BE2C (cell line): Measurements from ENCODE around the gene PPP1R3E.

Experiments
- DNase-seq: peaks from one replicate; pipeline ENCODE4 v3.0.0-alpha.2; 2020
- H3K27me3 ChIP-seq: fragments of 250-450 bp; sonication (Bioruptor Pico); 2 replicates; pipeline ENCODE4 v1.5.1; 2020; ENCODE audit warnings: mild to moderate bottlenecking
- H3K36me3 ChIP-seq: fragments of 250-450 bp; sonication (Bioruptor Pico); 2 replicates; pipeline ENCODE4 v1.5.1; 2020; ENCODE audit warnings: mild to moderate bottlenecking
- H3K4me1 ChIP-seq: fragments of 250-450 bp; sonication (Bioruptor Pico); 2 replicates; pipeline ENCODE4 v1.5.1; 2020
- H3K4me3 ChIP-seq: 2 replicates; pipeline ENCODE4 v1.5.1; 2011; ENCODE audit warnings: low read depth, low read length
- H3K9me3 ChIP-seq: fragments of 250-450 bp; sonication (Bioruptor Pico); 2 replicates; pipeline ENCODE4 v1.5.1; 2020
- TF ChIP-seq, protein P1 (sequence below): IDR thresholded peaks from 2 replicates; pipeline ENCODE4 v1.5.1; 2012; ENCODE audit warnings: mild to moderate bottlenecking, low read depth, low read length

Gene PPP1R3E

DNA sequence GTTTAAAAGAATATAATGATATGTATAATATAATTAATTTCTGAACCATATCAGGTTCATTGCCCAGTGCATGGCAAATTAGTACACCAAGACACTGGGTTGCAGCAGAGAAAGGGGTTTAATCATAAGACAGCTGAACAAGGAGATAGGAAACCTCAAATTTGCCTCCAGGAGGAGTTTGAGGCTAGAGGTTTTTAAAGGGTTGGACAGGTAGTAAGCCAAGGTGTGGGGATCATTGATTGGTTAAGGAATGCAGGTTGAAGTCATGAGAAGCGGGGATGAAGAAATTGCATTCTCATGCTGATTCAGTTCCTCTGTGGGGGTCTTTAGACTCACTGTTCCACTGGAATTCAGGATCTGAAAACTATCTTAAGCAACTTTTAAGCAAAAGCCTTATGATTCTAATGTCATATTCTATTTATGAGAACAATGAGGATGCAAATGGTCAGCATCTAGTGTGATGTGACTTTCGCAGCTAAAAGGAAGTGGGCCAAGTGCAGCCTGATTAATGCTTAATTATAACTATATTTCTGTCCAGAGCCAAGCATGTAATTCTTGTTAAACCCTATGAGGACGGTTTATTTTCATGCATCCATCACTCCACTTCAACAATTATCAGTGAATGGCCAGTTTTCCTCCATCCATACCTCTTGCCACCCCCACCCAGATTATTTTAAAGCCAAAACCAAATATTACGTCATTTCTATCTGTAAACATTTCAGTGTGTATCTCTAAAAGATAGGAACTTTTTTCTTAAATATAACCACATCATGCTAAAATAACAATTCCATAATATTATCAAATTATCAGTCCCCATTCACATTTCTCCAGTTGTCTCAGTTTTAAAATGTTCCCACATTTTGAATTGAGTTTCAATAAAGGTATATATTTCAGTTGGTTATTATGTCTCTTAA, 50.0 kb downstream of the PPP1R3E start:
- H3K27me3 ChIP-seq, result peaks cover 68% of the 10 kb centered on the region
- H3K4me3 ChIP-seq, result no peak overlapping the region
- TF ChIP-seq, protein P1, sequence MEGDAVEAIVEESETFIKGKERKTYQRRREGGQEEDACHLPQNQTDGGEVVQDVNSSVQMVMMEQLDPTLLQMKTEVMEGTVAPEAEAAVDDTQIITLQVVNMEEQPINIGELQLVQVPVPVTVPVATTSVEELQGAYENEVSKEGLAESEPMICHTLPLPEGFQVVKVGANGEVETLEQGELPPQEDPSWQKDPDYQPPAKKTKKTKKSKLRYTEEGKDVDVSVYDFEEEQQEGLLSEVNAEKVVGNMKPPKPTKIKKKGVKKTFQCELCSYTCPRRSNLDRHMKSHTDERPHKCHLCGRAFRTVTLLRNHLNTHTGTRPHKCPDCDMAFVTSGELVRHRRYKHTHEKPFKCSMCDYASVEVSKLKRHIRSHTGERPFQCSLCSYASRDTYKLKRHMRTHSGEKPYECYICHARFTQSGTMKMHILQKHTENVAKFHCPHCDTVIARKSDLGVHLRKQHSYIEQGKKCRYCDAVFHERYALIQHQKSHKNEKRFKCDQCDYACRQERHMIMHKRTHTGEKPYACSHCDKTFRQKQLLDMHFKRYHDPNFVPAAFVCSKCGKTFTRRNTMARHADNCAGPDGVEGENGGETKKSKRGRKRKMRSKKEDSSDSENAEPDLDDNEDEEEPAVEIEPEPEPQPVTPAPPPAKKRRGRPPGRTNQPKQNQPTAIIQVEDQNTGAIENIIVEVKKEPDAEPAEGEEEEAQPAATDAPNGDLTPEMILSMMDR, result no peak
- H3K4me1 ChIP-seq, result no peaks in the 10 kb centered on the region
- no peak for DNase-seq
- H3K9me3 ChIP-seq, result no peaks in the 10 kb centered on the region
- H3K36me3 ChIP-seq, result no peaks in the 10 kb centered on the region

DNA sequence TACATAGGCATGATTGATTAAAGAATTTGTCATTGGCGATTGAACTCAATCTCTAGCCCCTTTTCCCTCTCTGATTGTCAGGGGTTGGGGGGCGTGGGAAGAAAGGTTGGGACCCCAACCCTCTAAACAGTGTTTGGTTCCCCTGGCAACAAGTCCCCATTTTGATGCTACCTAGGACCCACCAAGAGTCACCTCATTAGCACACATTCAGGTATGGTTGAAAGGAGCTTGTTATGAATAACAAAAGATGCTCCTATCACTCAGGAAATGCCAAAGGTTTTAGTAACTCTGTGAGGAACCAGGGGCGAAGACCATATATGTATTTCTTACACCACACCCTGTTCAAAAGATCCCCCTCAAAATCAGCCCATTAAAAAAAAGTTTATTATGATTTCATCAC, 50.7 kb downstream of the PPP1R3E start:
- no peaks in the 10 kb centered on the region for H3K9me3 ChIP-seq
- TF ChIP-seq, protein P1, result no peak
- H3K4me3 ChIP-seq, result no peak overlapping the region
- no peaks in the 10 kb centered on the region for H3K36me3 ChIP-seq
- DNase-seq, result no peak
- H3K27me3 ChIP-seq, result peaks cover 66% of the 10 kb centered on the region
- H3K4me1 ChIP-seq, result no peaks in the 10 kb centered on the region

DNA sequence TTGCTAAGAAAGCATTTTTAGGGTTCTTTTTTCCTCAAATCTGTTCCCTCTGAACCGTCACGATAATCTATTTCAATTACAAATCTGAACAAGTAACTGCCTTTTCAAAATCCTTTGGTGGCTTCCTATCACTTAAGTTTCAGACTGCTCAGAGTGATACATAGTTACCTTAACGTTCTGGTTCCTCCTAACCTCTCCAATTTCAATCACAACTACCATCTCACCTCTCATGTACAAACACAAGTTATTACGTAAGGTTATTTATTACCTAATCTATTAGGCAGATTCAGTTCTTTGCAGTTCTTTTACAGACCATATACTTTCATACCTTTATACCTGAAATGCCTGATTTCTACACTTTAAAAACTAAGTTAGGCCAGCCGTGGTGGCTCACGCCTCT, 52.8 kb downstream of the PPP1R3E start:
- H3K27me3 ChIP-seq, result peaks cover 66% of the 10 kb centered on the region
- no peak overlapping the region for H3K4me3 ChIP-seq
- H3K9me3 ChIP-seq, result no peaks in the 10 kb centered on the region
- H3K4me1 ChIP-seq, result no peaks in the 10 kb centered on the region
- no peak for DNase-seq
- H3K36me3 ChIP-seq, result no peaks in the 10 kb centered on the region
- TF ChIP-seq, protein P1, result no peak

DNA sequence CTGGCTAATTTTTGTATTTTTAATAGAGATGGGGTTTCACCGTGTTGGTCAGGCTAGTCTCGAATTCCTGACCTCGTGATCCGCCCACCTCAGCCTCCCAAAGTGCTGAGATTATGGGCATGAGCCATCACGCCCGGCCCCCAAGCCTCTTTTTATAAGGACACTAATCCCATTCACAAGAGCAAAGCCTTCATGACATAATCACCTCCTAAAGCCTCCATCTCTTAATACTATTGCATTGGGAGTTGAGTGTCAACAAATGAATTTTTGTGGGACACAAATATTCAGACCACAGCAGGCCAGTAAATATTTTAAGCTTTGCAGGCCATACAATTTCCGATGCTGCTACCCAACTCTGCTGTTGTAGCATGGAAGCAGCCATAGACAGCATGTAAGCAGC, 54.1 kb downstream of the PPP1R3E start:
- H3K36me3 ChIP-seq, result no peaks in the 10 kb centered on the region
- H3K27me3 ChIP-seq, result peaks cover 73% of the 10 kb centered on the region
- TF ChIP-seq, protein P1, result no peak
- H3K4me3 ChIP-seq, result no peak overlapping the region
- no peaks in the 10 kb centered on the region for H3K9me3 ChIP-seq
- DNase-seq, result no peak
- no peaks in the 10 kb centered on the region for H3K4me1 ChIP-seq
